Upper lobe of left lung (tissue), 6 donors: ENCODE data around the gene AGBL5. TPM values are rescaled to one million over a fixed set of nuclear protein-coding genes. Genes with fewer than 3 reads are reported as not detected.
A peak's percentile ranks its signal among the peaks of the same experiment; 100 is the strongest.

Experiments
- ATAC-seq, 2 donors: fragments of 200-7000 bp; cut with Tn5 transposase; one replicate each; pipeline ENCODE4 v1.9.1; 2022; ENCODE audit warnings: mild to moderate bottlenecking in 2 of 2, moderate library complexity in 2 of 2; ENCODE audit not compliant: low FRiP score in 2 of 2
- DNase-seq, 2 donors: peaks; one replicate each; pipeline ENCODE4 v3.0.0-alpha.2; 2019 to 2020
- H3K27ac ChIP-seq, 4 donors: fragments of 200-600 bp; sonication (generic); one replicate each; pipeline ENCODE4 v1.5.1; 2016 to 2019
- H3K27me3 ChIP-seq, 4 donors: fragments of 200-600 bp; sonication (generic); one replicate each; pipeline ENCODE4 v1.5.1; 2017 to 2019
- H3K36me3 ChIP-seq, 4 donors: fragments of 200-600 bp; sonication (generic); one replicate each; pipeline ENCODE4 v1.5.1; 2016 to 2019
- H3K4me1 ChIP-seq, 4 donors: fragments of 200-600 bp; sonication (generic); one replicate each; pipeline ENCODE4 v1.5.1; 2018 to 2019
- H3K4me3 ChIP-seq, 4 donors: fragments of 200-600 bp; sonication (generic); one replicate each; pipeline ENCODE4 v1.5.1; 2017 to 2019; ENCODE audit warnings: mild to moderate bottlenecking in 2 of 4, moderate library complexity in 1 of 4
- H3K9me3 ChIP-seq, 4 donors: fragments of 200-600 bp; sonication (generic); one replicate each; pipeline ENCODE4 v1.5.1; 2018 to 2019
- CTCF ChIP-seq, 6 experiments: fragments of 450-650 bp in 4 of 6; fragments of 200-600 bp in 2 of 6; sonication (generic) in 2 of 6; IDR thresholded peaks; one replicate each; pipeline ENCODE4 v1.5.1; 2016 to 2019; ENCODE audit warnings: antibody characterized with exemption in 6 of 6
- EP300 ChIP-seq, 4 donors: sonication (generic); formaldehyde crosslinking; IDR thresholded peaks; one replicate each; pipeline ENCODE4 v1.5.1; 2017; ENCODE audit warnings: antibody characterized with exemption in 4 of 4, control low read depth in 2 of 4
- POLR2A ChIP-seq, 4 donors: fragments of 450-650 bp; IDR thresholded peaks; one replicate each; pipeline ENCODE4 v1.5.1; 2016 to 2017; ENCODE audit warnings: antibody characterized with exemption in 4 of 4, mild to moderate bottlenecking in 2 of 4
- POLR2AphosphoS5 ChIP-seq, 2 donors: sonication (generic); formaldehyde crosslinking; IDR thresholded peaks; one replicate each; pipeline ENCODE4 v1.5.1; 2017; ENCODE audit warnings: antibody characterized with exemption in 2 of 2
- WGBS, 2 donors: methylation state at CpG; one replicate each; pipeline ENCODE4 v1.1.5; 2017 to 2018; 5-methylcytosine and 5-hydroxymethylcytosine counted together
- total RNA-seq, 6 donors: library from RNA; depleted of rRNA in 4 of 6; stranded (reverse); fragments of >200 nt in 4 of 6; gene quantifications; one replicate each; pipeline versions ENCODE4 v1.1.0 to v1.2.1, GENCODE V29; 2016 to 2021
- donor health status: DM: no; HTN: no; CAD: no; lungs with moderate emphysema.
- donor health status: DM: no; HTN: yes; CAD: no; lungs with severe emphysema.

The AGBL5 gene
- total RNA-seq, 6 donors from 2014 or later: 7.8 to 17.6 (median 14.3) TPM

- Histone ChIP-seq H3K4me3 (no peak overlapping the region), H3K27ac (no peak overlapping the region), H3K4me1 (peaks cover 13 to 21% (median 18%) of the 10 kb centered on the region in 4 donors), H3K9me3 (no peaks in the 10 kb centered on the region), H3K36me3 (no peaks in the 10 kb centered on the region), H3K27me3 (no peaks in the 10 kb centered on the region)
- no peak for TF ChIP-seq CTCF (IDR thresholded peaks at IDR 0.05)
- no peak for TF ChIP-seq POLR2AphosphoS5 (IDR thresholded peaks at IDR 0.05)
- TF ChIP-seq POLR2A (IDR thresholded peaks at IDR 0.05): no peak
- no peak for TF ChIP-seq EP300 (IDR thresholded peaks at IDR 0.05)
- DNase-seq (no peak), ATAC-seq (no peak)
- 92 to 93% methylated on average over 10 to 14 of the region's 14 CpGs for WGBS, 2 donors
These were observed 37.9 kb downstream of the AGBL5 start for GRCh38 chr2:27089111-27089954.

GRCh38 chr2:27091746-27092695 is 40.6 kb downstream of the AGBL5 start:
- no peaks in the 10 kb centered on the region for H3K27me3 ChIP-seq
- TF ChIP-seq EP300 (IDR thresholded peaks at IDR 0.05): no peak
- no peak for TF ChIP-seq CTCF (IDR thresholded peaks at IDR 0.05)
- H3K36me3 ChIP-seq: no peaks in the 10 kb centered on the region
- peaks cover 11 to 19% (median 16%) of the 10 kb centered on the region in 4 donors for H3K4me1 ChIP-seq
- ATAC-seq (no peak), DNase-seq (peak in 1 of 2 donors; percentile 50)
- H3K27ac ChIP-seq: no peak overlapping the region
- 75 to 86% methylated on average over 19 to 25 of the region's 25 CpGs for WGBS, 2 donors
- no peaks in the 10 kb centered on the region for H3K9me3 ChIP-seq
- H3K4me3 ChIP-seq: no peak overlapping the region

GRCh38 chr2:27092696-27093429 is 41.4 kb downstream of the AGBL5 start:
- H3K9me3 ChIP-seq: no peaks in the 10 kb centered on the region
- no peak overlapping the region for H3K27ac ChIP-seq
- WGBS, 2 donors: 77 to 79% methylated on average over 3 to 10 of the region's 10 CpGs
- ATAC-seq (no peak), DNase-seq (peak in 1 of 2 donors; percentile 59)
- H3K36me3 ChIP-seq: no peaks in the 10 kb centered on the region
- TF ChIP-seq CTCF (IDR thresholded peaks at IDR 0.05) (no peak), POLR2AphosphoS5 (IDR thresholded peaks at IDR 0.05) (no peak)
- no peaks in the 10 kb centered on the region for H3K27me3 ChIP-seq
- no peak overlapping the region for H3K4me3 ChIP-seq
- H3K4me1 ChIP-seq: peaks cover 7 to 15% (median 10%) of the 10 kb centered on the region in 4 donors

- no peak for DNase-seq
- no peaks in the 10 kb centered on the region for H3K9me3 ChIP-seq
- H3K27me3 ChIP-seq: no peaks in the 10 kb centered on the region
- peaks cover 7 to 15% (median 10%) of the 10 kb centered on the region in 4 donors for H3K4me1 ChIP-seq
- WGBS, 2 donors: 82 to 91% methylated on average over 6 of the region's 6 CpGs
- no peak overlapping the region for H3K27ac ChIP-seq
- no peak for ATAC-seq
- no peaks in the 10 kb centered on the region for H3K36me3 ChIP-seq
- H3K4me3 ChIP-seq: no peak overlapping the region
- TF ChIP-seq EP300 (IDR thresholded peaks at IDR 0.05) (no peak), CTCF (IDR thresholded peaks at IDR 0.05) (no peak), POLR2AphosphoS5 (IDR thresholded peaks at IDR 0.05) (no peak), POLR2A (IDR thresholded peaks at IDR 0.05) (no peak)
These were observed 42.2 kb downstream of the AGBL5 start for GRCh38 chr2:27093430-27094352.
